Ovary (tissue), 3 donors: ENCODE measurements around the gene CCDC60.

ENCODE experiments used
- CTCF ChIP-seq, 3 donors: fragments of 450-650 bp in 2 of 3; fragments of 200-600 bp in 1 of 3; IDR thresholded peaks; one replicate each; pipeline versions ENCODE4 v1.5.1 to v1.8.0; 2016 to 2022; ENCODE audit warnings: antibody characterized with exemption in 3 of 3, mild to moderate bottlenecking in 1 of 3
- EP300 ChIP-seq: sonication (generic); formaldehyde crosslinking; IDR thresholded peaks from one replicate; pipeline ENCODE4 v1.6.1; 2017; ENCODE audit warnings: antibody characterized with exemption
- POLR2A ChIP-seq: fragments of 450-650 bp; IDR thresholded peaks from one replicate; pipeline ENCODE4 v1.6.1; 2017; ENCODE audit warnings: antibody characterized with exemption, mild to moderate bottlenecking, moderate library complexity
- donor health status: DM: no; HTN: no; CAD: no.

- no peak for TF ChIP-seq CTCF (IDR thresholded peaks at IDR 0.05)
- no peak for TF ChIP-seq EP300
- no peak for TF ChIP-seq POLR2A
Observed at GRCh38 chr12:119369907-119370546, 35.5 kb downstream of the CCDC60 start.
